Effector memory CD8-positive, alpha-beta T cell (primary cell): Measurements from ENCODE around the gene S100A14.

Source experiments
- ATAC-seq: fragments of 150-1000 bp; cut with Tn5 transposase; replicated peaks from 2 replicates; pipeline ENCODE4 v1.10.0; 2021; ENCODE audit warnings: mild to moderate bottlenecking, moderate library complexity
- DNase-seq, 3 experiments: peaks; one replicate each; pipeline ENCODE4 v3.0.0; 2021
- H3K27ac Mint-ChIP-seq, 2 donors: one replicate each; pipeline ENCODE4 v1.8.0; 2022; ENCODE audit warnings: mild to moderate bottlenecking in 2 of 2, mixed read lengths in 2 of 2, moderate library complexity in 2 of 2
- H3K27me3 Mint-ChIP-seq, 2 donors: one replicate each; pipeline ENCODE4 v1.8.0; 2022; ENCODE audit warnings: mixed read lengths in 2 of 2
- H3K36me3 Mint-ChIP-seq: one replicate; pipeline ENCODE4 v1.8.0; 2022; ENCODE audit warnings: mild to moderate bottlenecking, moderate library complexity, mixed read lengths; ENCODE audit not compliant: insufficient read depth
- H3K4me1 Mint-ChIP-seq, 2 donors: one replicate each; pipeline ENCODE4 v1.8.0; 2022; ENCODE audit warnings: low read depth in 2 of 2, mixed read lengths in 2 of 2
- H3K4me3 Mint-ChIP-seq, 2 donors: one replicate each; pipeline ENCODE4 v1.8.0; 2022; ENCODE audit warnings: mild to moderate bottlenecking in 2 of 2, mixed read lengths in 2 of 2, moderate library complexity in 2 of 2
- H3K9me3 Mint-ChIP-seq, 2 donors: one replicate each; pipeline ENCODE4 v1.8.0; 2022; ENCODE audit warnings: mixed read lengths in 2 of 2

The S100A14 gene

GRCh38 chr1:153633161-153633753 is 17.1 kb upstream of the S100A14 start:
- Mint-ChIP-seq H3K4me3 (peak overlapping the region; percentile 99 to 100), H3K4me1 (peaks cover 28 to 34% of the 10 kb centered on the region in 2 donors), H3K27me3 (no peaks in the 10 kb centered on the region), H3K27ac (peak overlapping the region; percentile 100), H3K36me3 (peaks cover 50% of the 10 kb centered on the region), H3K9me3 (no peaks in the 10 kb centered on the region)
- ATAC-seq (no peak), DNase-seq (no peak)

GRCh38 chr1:153631047-153632022 is 15.2 kb upstream of the S100A14 start:
- H3K9me3 Mint-ChIP-seq: no peaks in the 10 kb centered on the region
- H3K36me3 Mint-ChIP-seq: peaks cover 31% of the 10 kb centered on the region
- H3K27me3 Mint-ChIP-seq: peaks cover 0 to 12% of the 10 kb centered on the region in 2 donors
- H3K27ac Mint-ChIP-seq: no peak overlapping the region
- ATAC-seq: no peak
- no peak for DNase-seq
- H3K4me1 Mint-ChIP-seq: peaks cover 13 to 25% of the 10 kb centered on the region in 2 donors
- H3K4me3 Mint-ChIP-seq: no peak overlapping the region

GRCh38 chr1:153630384-153630783 is 14.3 kb upstream of the S100A14 start:
- DNase-seq: no peak
- ATAC-seq: no peak
- Mint-ChIP-seq H3K4me1 (peaks cover 10 to 22% of the 10 kb centered on the region in 2 donors), H3K27me3 (peaks cover 0 to 12% of the 10 kb centered on the region in 2 donors), H3K27ac (no peak overlapping the region), H3K9me3 (no peaks in the 10 kb centered on the region), H3K4me3 (no peak overlapping the region), H3K36me3 (peaks cover 28% of the 10 kb centered on the region)

GRCh38 chr1:153629971-153630370 is 13.8 kb upstream of the S100A14 start:
- peaks cover 9 to 22% of the 10 kb centered on the region in 2 donors for H3K4me1 Mint-ChIP-seq

GRCh38 chr1:153629343-153629665 is 13.2 kb upstream of the S100A14 start:
- ATAC-seq: no peak
- peaks cover 21% of the 10 kb centered on the region for H3K36me3 Mint-ChIP-seq
- H3K27ac Mint-ChIP-seq: no peak overlapping the region
- H3K4me1 Mint-ChIP-seq: peaks cover 7 to 19% of the 10 kb centered on the region in 2 donors
- no peaks in the 10 kb centered on the region for H3K9me3 Mint-ChIP-seq
- no peak for DNase-seq
- H3K4me3 Mint-ChIP-seq: no peak overlapping the region
- H3K27me3 Mint-ChIP-seq: peaks cover 0 to 12% of the 10 kb centered on the region in 2 donors

More at GRCh38 chr1:153629971-153630370, 13.8 kb upstream of the S100A14 start:
- Mint-ChIP-seq H3K4me3 (no peak overlapping the region), H3K27ac (no peak overlapping the region), H3K27me3 (peaks cover 0 to 12% of the 10 kb centered on the region in 2 donors), H3K9me3 (no peaks in the 10 kb centered on the region), H3K36me3 (peaks cover 26% of the 10 kb centered on the region)
- ATAC-seq: no peak
- no peak for DNase-seq

- peaks cover 16% of the 10 kb centered on the region for H3K36me3 Mint-ChIP-seq
- no peak overlapping the region for H3K27ac Mint-ChIP-seq
- peaks cover 0 to 12% of the 10 kb centered on the region in 2 donors for H3K27me3 Mint-ChIP-seq
- H3K9me3 Mint-ChIP-seq: no peaks in the 10 kb centered on the region
- H3K4me3 Mint-ChIP-seq: no peak overlapping the region
- no peak for DNase-seq
- no peak for ATAC-seq
- H3K4me1 Mint-ChIP-seq: peaks cover 7 to 17% of the 10 kb centered on the region in 2 donors
Measured at GRCh38 chr1:153628638-153629342, 12.7 kb upstream of the S100A14 start.

- H3K27me3 Mint-ChIP-seq: peaks cover 0 to 12% of the 10 kb centered on the region in 2 donors
- peaks cover 9% of the 10 kb centered on the region for H3K36me3 Mint-ChIP-seq
- ATAC-seq: no peak
- no peaks in the 10 kb centered on the region for H3K9me3 Mint-ChIP-seq
- H3K4me3 Mint-ChIP-seq: no peak within 1 kb of the TSS
- H3K4me1 Mint-ChIP-seq: peaks cover under 1 to 9% of the 10 kb centered on the region in 2 donors
- H3K27ac Mint-ChIP-seq: peak within 1 kb of the TSS in 1 of 2 donors; percentile 62
- DNase-seq: no peak
Measured at GRCh38 chr1:153627715-153628626, 11.8 kb upstream of the S100A14 start, which contains the start of gene S100A1. TSS of gene S100A1 (plus strand) at chr1:153628434. CDS start at chr1:153630522, 2,088 bp downstream.

- H3K36me3 Mint-ChIP-seq: peaks cover 6% of the 10 kb centered on the region
- ATAC-seq (no peak), DNase-seq (no peak)
- peak within 1 kb of the TSS in 1 of 2 donors; percentile 62 for H3K27ac Mint-ChIP-seq
- no peak within 1 kb of the TSS for H3K4me3 Mint-ChIP-seq
- H3K9me3 Mint-ChIP-seq: no peaks in the 10 kb centered on the region
- H3K27me3 Mint-ChIP-seq: peaks cover 0 to 12% of the 10 kb centered on the region in 2 donors
- peaks cover 0 to 3% of the 10 kb centered on the region in 2 donors for H3K4me1 Mint-ChIP-seq
Measured at GRCh38 chr1:153626904-153627714, 11.0 kb upstream of the S100A14 start, which contains the start of gene S100A13. TSS of gene S100A13 (minus strand) at chr1:153627505. CDS start at chr1:153626472, 1,033 bp downstream.

GRCh38 chr1:153626477-153626903 is 10.4 kb upstream of the S100A14 start:
- no peak overlapping the region for H3K27ac Mint-ChIP-seq
- no peak for DNase-seq
- ATAC-seq: no peak
- H3K36me3 Mint-ChIP-seq: peaks cover 8% of the 10 kb centered on the region
- peaks cover 0 to 3% of the 10 kb centered on the region in 2 donors for H3K4me1 Mint-ChIP-seq
- peaks cover 0 to 12% of the 10 kb centered on the region in 2 donors for H3K27me3 Mint-ChIP-seq
- no peaks in the 10 kb centered on the region for H3K9me3 Mint-ChIP-seq
- no peak overlapping the region for H3K4me3 Mint-ChIP-seq

- DNase-seq (no peak), ATAC-seq (no peak)
- Mint-ChIP-seq H3K9me3 (no peaks in the 10 kb centered on the region), H3K4me3 (no peak overlapping the region), H3K4me1 (peaks cover 0 to 3% of the 10 kb centered on the region in 2 donors), H3K36me3 (peaks cover 9% of the 10 kb centered on the region), H3K27ac (no peak overlapping the region), H3K27me3 (peaks cover 0 to 12% of the 10 kb centered on the region in 2 donors)
Measured at GRCh38 chr1:153624965-153625611, 9.0 kb upstream of the S100A14 start.

- Mint-ChIP-seq H3K27me3 (peaks cover 0 to 12% of the 10 kb centered on the region in 2 donors), H3K4me1 (peaks cover 0 to 3% of the 10 kb centered on the region in 2 donors), H3K9me3 (no peaks in the 10 kb centered on the region), H3K36me3 (peaks cover 6% of the 10 kb centered on the region), H3K4me3 (no peak overlapping the region), H3K27ac (no peak overlapping the region)
- DNase-seq (no peak), ATAC-seq (no peak)
Measured at GRCh38 chr1:153623101-153623500, 7.0 kb upstream of the S100A14 start.
